Measurements from ENCODE around the gene NOP9.
A peak's percentile ranks its signal among the peaks of the same experiment; 100 is the strongest.

Gene NOP9

DNA sequence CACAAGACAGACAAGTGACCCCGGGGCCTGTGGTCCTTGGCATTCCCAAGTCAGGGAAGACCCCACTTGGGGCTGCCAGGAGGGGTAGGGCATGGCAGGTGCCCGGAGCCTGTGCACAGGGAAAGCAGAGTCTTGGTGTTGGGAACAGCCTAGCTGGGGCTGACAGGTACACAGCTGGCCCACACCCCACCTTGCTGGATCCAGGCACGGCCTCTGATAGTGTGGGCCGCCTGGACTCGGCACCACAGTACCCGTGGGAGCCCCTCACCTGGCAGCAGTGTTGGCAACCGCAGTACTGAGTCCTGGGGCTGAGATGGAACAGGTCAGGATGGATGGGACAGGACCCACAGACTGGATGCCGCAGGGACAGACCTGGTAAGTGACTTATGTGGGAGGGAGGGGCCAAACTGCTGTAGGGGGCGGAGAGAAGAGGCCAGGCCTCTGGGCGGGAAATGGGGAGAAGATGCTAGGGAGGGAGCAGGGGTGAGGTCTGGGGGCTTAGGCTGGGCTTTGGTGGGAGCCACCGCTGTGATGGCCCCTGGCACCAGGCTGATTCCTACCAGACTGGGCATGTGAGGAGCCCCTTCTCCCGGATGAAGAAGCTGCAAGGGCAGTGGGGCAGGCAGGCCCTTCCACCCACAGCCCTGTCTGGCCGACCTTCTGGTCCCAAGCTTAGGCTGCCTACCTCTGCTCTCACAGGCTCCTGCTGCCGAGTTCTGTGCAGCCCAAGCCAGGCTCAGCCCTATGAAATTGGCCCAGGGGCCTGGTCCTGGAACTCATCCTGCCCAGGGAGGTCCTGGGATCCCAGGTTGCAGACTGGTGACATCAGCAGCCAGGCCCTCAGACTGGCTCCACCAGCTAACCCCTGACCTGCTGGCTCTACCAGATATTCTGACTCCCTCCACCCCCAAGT is 36.6 kb upstream of the NOP9 start, which contains the start of gene TGM1:
Gene TGM1 (minus strand): TSS at position 357 of the 913 bp plus-strand sequence. CDS start 825 bp downstream, outside the sequence.
- no peak for DNase-seq (ENCODE audit: extremely low read depth in 1 of 2, low read depth in 1 of 2)

DNA sequence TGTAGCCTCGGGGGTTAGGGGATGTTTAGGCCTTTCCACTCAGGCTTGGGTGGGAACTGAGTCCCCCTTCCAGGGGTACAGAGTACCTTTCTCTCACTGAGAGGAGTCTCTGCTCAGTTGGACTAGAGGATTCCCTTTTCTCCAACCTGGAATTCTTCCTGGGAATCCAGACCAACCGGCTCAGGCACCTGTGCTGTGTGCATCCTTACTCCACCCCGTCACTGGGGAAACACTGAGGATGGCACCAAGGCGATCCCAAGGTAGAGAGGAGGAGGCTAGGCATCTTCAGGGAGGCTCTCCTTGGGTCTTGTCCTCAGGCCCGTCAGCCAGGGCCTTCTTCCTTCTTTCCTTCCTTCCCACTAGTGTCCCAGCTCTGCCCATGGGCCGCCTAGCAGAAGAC is 35.8 kb upstream of the NOP9 start:
- no peak for DNase-seq (ENCODE audit: extremely low read depth in 1 of 2, low read depth in 1 of 2)

- DNase-seq (ENCODE audit: extremely low read depth in 1 of 2, low read depth in 1 of 2): no peak
These were observed 35.4 kb upstream of the NOP9 start for GRCh38 chr14:24264298-24264697.

DNA sequence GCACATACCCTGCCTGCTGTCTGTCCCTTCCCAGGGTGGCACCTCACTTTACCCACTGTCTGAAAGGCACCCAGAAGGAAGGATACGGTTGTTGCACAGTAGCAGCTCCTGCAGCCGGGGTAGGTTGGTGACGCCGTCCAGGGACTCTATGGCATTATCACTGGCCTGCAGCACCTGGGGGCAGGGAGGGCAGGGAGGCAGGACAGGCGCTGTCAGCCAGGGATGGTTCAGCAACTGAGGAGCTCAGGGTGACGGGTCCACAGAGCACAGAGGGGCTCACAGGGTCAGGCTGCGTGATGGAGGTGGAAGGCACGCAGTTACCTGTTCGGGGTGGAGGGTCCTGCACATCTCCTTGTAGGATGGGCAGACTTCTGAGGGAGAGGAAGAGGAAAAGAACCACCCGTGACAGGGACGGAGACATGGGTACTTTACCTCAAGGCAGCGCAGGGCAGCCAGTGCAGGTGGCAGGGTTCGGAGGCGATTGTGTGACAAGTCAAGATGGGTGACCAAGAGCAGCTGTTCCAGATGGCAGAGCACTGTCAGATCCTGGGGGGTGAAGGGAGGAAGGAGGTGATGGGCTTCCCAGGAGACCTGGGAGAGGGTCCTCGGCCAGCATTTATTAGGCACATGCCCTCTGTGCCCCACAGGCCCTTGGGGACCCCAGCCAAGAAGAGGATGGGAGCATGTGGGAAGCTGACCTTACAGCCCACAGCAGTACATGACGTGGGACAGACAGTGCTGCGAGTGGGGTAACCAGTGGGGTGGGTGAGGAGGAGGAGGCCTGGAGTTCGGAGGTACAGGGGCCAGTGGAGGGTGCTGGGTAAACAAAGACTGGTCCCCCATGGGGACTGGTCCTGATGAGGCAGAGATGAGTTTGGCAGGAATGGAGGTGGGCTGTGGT is 33.1 kb upstream of the NOP9 start:
- DNase-seq (ENCODE audit: extremely low read depth in 1 of 2, low read depth in 1 of 2): no peak

DNA sequence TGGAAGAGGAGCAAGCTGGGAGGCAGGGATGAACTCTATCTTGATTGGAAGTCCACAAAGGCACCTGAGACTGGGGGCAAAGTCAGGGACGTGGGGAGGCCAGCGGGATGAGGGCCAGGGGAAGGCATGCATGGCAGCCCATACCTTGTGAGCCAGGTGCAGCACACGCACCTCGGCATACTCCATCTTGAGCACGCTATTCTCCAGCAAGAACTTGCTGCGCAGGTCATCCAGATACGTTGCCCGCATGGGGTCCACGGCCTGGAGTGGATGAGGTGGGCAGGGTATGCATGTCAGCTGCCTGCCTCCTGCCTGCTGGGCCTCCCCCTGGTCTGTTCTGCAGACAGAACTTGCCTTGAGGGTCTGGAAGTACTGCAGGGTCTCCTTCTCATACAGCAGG is 32.1 kb upstream of the NOP9 start:
- no peak for DNase-seq (ENCODE audit: extremely low read depth in 1 of 2, low read depth in 1 of 2)

DNA sequence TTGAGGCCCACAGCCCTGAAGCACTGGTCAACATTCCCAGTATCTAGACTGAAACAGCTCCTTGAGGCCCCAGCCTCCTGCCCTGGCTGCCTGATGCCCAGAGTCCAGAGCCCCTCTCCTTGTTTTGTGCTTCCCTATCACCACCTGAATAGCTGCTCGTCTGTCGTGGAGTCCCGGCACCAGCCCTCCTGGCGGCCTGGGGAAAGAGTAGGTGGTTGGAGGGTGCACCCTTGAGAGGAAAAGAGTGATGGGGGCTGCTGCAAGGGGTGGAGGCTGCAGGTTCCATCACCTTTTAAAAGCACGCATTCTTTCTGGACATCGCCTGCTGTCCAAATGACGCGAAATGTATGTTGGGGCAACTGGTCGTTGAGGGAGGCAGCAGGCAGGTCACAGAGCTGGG is 31.4 kb upstream of the NOP9 start:
- DNase-seq (ENCODE audit: extremely low read depth in 1 of 2, low read depth in 1 of 2): no peak

- no peak for DNase-seq (ENCODE audit: extremely low read depth in 1 of 2, low read depth in 1 of 2)
These were observed 30.3 kb upstream of the NOP9 start for GRCh38 chr14:24269368-24269767.

- DNase-seq (ENCODE audit: extremely low read depth in 1 of 2, low read depth in 1 of 2): no peak
These were observed 29.6 kb upstream of the NOP9 start for GRCh38 chr14:24269910-24270536.

DNA sequence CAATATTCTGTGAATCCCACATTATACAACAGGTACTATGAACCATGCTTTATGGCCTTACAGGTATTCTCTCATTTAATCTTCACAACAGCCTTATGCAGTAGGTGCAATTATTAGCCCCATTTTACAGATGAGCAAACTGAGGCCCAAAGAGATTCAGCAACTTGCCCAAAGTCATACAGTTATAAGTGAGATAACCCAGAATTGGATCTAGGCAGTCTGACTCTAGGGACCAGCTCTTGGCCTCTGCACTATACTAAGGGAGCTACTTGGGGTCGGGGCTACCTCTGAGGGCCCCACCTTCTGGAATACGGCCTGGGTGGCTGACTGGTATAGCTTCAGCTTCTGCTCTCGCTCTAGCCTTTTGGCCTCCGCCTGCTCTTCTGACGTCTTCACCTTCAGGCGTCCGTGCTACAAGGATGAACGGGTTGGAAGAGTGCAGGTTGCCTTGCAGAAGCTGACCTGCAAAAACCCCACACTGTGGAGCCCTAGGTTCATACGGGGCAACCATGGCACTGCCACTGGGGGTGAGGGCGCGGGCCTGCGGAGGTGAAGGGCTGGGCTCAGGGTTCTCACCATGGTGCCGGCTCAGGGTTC is 29.0 kb upstream of the NOP9 start:
- DNase-seq (ENCODE audit: extremely low read depth in 1 of 2, low read depth in 1 of 2): peak in 1 of 2 donors; percentile 3

DNA sequence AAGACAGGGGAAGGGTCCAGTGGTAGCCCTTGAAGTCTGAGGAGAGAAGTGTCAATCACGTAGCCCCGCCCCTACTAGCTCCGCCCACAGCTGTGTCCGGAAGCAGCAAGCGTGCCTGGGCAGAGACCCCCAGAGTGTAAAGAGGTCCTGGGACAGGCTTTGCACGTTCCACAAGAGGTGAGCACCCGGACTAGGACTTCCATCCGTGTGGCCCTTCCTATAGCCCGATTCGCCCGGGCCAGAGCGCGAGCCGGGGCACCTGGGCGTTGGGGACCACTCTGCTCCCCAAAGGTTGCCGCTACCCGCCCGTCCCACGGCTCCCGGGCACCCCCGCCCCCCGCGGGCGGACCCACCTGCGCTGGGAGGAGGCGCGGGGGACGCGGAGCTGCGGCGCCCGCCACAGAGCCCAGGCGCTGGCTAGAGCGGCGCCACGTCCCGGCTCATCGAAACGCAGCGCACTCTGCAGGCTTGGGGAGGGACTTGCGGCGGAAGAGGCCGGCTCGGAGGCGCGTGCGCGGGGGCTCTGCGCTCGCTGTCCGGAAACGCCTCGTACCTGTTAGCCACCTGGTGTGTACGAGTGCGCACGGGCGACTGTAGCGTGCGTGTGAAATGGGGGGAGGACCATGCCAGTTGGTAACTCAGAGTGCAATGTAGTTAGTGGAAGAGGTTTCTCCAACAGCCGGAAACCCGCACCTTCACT is 28.4 kb upstream of the NOP9 start, which contains the start of gene RABGGTA:
Gene RABGGTA (minus strand): TSS at position 464 of the 700 bp plus-strand sequence. CDS start 482 bp downstream, outside the sequence.
- DNase-seq (ENCODE audit: extremely low read depth in 1 of 2, low read depth in 1 of 2): peak; percentile 76 to 81

DNA sequence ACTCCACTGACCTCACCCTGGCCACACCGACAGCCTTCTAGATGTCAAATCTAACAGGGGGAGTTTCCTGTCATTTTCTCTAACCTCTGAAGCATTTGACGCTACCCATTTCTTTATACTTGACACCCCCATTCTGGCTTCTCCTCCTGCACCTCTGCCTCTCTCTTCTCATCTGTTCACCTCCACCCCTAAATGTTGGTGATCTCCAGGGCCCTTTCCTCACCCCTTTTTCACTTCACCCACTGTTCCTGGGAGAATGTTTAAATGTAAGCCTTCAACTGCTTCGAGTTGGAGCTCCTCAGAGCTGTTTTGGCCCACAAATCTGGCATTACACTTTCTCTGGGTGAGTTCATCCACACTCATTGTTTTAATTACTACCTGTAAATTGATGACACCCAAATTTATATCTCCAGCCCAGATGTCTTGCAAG is 27.8 kb upstream of the NOP9 start:
- DNase-seq (ENCODE audit: extremely low read depth in 1 of 2, low read depth in 1 of 2): no peak

DNA sequence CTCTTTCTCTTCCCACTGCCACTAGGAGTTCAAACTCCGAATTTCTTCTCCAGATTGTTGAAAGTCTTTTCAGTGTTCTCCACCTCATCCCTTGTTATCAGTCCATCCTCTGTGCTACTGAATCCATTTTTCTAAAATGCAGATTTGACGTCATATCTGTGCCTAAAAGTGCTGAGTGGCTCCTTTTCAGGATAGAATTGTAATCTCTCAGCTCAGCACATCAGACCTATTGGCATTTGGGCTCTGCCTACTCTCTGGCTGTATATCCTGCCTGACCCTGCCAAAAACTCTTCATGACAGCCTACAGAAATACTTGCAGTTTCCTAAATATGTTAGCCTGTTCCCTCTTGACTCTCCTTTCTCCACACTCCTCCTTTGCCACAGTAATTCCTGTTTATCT is 27.2 kb upstream of the NOP9 start:
- DNase-seq (ENCODE audit: extremely low read depth in 1 of 2, low read depth in 1 of 2): no peak

DNA sequence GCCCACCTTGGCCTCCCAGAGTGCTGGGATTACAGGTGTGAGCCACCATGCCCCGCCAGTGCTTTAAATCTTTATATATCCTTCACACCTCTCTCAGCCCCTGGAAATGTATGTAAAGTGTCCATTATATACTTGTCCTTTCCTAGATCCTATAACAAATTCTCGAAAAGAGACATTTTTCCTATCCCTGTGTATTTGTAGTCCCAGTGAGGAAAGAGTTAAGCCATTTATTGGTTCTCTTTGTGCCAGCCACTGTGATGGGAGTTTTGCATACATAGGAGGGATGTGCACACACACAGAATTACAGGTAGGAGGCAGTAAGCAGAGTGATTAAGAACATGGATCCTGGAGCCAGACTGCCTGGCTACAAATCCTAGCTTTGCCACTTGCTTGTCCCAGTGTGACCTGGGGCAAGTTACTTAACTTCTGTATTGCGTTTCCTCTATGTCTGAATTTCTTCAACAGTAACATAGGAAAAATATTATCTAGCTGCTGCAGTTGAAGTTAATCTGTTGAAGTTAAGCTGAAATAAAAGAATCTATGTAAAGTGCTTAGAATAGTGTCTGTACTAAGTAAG is 26.1 kb upstream of the NOP9 start:
- DNase-seq (ENCODE audit: extremely low read depth in 1 of 2, low read depth in 1 of 2): no peak

DNA sequence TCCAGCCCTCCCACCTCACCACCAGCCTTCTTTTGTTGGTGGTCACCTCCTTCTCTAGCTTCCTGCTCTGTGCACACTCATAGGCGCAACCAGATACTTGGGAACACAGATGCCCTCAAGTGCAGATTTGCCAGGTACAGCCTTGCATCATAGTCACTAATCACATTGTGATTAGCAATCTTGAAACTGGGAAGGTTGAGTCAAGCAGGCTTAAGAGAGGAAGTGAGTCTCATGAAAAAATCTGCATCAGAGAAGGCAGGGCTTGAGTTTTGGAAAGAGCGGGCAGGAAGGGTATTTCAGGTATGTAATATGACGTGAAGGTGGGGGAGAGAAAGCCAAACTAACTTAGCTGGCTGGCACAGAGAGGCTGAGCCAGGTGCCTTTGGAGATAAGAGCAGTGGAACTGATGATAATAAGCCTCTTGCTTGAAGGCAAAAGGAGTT is 25.5 kb upstream of the NOP9 start:
- DNase-seq (ENCODE audit: extremely low read depth in 1 of 2, low read depth in 1 of 2): no peak

DNA sequence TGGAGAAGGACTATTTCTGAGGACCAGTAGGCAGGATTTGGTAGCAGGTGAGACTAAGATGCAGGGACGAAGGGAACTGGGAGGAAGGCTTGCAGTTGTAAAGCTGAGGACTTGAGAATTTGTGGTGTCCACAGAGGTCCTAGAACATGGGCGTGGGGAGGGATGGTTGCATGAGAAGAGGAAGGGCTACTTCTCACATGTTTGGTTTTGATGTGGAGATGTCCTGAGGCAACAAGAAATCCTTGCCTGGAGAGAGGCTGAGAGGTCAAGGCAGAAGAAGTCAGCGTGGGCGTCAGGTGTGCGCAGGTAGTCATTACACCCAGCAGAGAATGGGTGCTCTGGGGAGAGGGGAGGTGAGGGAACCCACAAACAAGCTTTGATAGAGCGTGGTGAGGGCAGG is 22.6 kb upstream of the NOP9 start:
- no peak for DNase-seq (ENCODE audit: extremely low read depth in 1 of 2, low read depth in 1 of 2)

DNA sequence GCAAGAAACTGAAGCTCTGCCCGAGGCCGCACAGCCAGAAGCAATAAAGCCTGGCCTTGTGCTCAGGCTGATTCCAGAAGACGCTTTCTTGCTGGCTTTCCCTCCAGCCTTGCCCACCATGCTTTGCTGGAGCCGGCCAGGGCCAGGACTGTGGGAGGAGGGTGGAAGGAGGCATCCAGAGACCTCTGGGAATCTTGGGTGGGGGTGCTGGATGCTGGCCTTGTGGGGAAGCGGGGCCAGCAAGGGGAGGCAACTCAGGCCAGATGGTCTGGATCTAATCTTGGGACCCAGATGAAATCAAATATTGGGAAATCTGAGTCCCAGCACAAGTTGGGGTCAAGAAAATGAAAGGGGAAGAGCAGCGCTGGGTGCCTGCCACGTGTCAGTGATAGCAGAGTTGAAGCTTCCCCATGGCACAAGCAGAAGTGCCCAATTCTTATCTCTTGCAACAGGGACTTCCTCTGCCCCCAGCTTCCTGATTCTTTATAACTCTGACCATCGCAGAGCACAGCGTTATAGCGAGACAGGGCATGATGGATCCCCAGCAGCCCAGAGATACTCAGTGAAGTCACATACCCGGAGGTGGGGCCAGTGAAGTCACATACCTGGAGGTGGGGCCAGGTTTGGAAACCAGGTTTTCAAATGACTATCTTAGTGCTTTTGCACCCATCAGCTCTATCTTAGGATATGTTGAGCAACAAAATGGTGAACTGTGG is 21.9 kb upstream of the NOP9 start:
- DNase-seq (ENCODE audit: extremely low read depth in 1 of 2, low read depth in 1 of 2): no peak

- DNase-seq (ENCODE audit: extremely low read depth in 1 of 2, low read depth in 1 of 2): no peak
These were observed 21.2 kb upstream of the NOP9 start for GRCh38 chr14:24278424-24278823.

- no peak for DNase-seq (ENCODE audit: extremely low read depth in 1 of 2, low read depth in 1 of 2)
These were observed 20.1 kb upstream of the NOP9 start for GRCh38 chr14:24279301-24280186.
